Activated gamma-delta T cell (primary cell): ENCODE measurements around the gene SLC19A2.

Source experiments
- DNase-seq: peaks from one replicate; lab custom pipeline; 2025; lab: John Stamatoyannopoulos, UW

The SLC19A2 gene

DNA sequence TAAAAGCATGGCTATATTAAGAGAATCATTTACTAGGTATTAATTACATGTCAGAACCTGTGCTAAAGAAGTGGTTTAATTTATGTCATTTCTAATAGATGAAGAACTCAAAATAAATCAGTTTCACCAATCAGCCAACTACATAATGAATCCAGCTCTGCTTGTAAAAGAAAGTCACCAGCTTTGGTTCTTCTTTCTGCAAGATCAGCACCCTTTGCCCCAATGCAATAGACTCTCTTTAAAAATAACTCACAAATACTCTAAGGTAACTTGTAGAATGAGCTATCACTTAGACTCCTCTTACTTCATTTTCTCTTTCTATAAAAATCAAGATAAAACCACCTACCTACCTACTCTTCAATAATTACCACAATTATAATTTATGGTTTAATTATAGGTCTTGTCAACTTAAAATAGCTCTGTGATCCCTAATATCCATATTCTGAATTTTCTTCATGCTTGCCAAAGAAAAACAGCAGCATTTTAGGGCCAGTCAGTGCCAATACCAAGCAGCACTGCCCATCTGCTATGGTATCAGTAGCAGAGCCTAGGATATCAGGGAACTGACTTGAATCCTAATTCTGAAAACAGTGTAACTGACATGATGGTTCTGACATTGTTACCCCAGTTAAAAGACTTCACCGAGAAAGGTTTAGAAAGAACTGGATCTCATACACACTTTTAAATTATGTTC, 11.3 kb downstream of the SLC19A2 start:
- DNase-seq = no peak

DNA sequence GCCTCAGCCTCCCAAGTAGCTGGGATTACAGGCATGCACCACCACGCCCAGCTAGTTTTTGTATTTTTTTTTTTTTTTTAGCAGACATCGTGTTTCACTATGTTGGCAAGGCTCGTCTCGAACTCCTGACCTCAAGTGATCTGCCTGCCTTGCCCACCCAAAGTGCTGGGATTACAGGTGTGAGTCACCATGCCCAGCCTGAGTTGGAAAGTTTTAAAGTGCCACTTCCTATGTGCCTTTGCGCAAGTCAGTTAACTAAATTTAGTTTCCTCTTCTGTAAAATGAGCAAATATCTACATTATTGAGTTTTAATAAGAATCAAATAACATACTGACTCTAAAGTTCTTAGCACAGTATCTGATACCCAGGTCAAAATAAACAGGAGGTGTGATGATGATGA, 12.4 kb downstream of the SLC19A2 start:
- no peak for DNase-seq

DNA sequence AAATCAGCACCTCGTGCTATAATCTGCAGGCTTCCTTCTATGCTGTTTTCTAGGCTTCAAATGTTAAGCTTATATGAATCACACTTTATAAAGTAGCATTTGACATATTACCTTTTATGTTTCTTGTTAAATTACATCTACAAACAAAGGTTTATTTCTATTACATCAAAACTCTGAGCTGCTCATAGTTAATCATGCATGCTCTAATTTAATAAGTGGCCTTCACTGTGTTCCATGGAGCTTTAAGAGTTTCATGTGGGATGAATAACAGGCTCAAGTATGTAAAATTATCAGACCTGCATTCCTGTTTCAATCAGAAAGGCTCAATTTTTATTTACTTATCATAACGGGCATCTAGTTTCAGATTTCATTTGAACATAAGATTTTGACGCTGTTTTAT, 13.0 kb downstream of the SLC19A2 start:
- DNase-seq = no peak

DNA sequence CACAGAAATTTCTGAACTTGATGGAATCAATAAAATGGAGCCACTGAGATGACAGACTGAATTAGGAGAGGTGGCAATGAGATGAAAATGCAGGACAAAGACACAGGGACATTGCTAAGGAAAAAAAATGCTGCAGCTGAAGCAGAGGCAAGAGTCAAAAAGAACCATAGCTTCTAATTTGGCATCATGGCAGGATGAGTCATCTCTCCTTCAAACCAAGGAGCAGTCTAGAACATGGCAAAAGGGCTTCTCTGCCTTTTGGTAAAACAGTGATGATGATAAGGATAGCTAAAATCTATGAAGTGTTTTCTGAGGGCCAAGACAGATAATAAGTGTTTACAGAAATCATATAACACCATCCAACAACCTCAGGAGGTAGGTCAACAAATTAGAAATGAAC, 16.8 kb downstream of the SLC19A2 start:
- no peak for DNase-seq

DNA sequence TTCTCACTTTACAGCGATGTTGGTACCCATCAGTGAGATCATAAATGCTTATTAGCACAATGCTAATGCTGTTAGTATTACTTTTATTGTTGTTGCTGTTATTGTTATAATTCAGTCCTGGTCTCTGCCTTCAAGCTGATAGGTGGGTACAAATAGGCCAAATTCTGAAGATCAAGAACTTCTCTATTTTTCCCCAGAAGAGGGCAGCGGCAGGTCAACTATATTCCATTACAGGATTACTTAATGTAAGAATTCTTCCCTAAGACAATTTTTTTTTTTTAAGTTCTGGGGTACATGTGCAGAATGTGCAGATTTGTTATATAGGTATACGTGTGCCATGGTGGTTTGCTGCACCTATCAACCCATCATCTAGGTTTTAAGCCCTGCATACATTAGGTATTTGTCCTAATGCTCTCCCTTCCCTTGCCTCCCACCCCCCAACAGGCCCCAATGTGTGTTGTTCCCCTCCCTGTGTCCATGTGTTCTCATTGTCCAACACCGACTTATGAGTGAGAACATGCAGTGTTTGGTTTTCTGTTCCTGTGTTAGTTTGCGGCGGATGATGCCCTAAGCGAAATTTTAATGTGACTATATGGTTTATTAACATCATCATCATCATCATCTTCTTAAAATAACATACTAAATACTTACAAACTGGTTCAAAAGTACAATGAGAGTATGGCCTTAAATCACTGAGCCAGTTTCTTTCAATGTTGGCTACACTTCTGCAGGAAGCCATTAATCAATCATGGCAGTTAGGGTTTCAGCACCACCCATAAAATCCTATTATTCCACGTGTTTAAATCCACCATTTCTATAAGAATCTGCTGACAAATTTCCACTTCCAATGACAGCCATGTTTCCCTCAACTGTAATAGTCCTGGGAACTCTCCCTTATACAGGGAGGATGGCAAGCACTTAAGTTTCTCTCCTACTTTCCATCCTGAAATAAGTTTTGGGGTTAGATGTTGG, 19.2 kb downstream of the SLC19A2 start:
- no peak for DNase-seq

DNA sequence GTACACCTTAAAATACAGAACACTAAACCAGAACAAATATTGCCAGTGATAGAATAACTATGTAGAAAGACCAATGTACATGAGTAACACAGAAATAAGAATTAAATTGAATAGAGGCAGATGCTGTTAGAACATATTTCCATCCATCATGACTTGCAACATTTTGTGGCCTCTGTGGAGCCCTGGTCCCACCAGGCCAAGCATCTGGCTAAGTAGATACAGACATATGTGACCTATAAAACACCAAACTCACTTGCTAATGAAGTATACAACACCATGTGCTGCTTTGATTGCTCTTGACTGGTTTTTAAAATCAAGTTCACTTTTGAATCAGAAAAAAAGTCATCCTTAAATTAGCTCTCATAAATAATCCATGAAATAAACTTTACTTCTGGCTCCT, 20.5 kb downstream of the SLC19A2 start:
- DNase-seq = no peak

DNA sequence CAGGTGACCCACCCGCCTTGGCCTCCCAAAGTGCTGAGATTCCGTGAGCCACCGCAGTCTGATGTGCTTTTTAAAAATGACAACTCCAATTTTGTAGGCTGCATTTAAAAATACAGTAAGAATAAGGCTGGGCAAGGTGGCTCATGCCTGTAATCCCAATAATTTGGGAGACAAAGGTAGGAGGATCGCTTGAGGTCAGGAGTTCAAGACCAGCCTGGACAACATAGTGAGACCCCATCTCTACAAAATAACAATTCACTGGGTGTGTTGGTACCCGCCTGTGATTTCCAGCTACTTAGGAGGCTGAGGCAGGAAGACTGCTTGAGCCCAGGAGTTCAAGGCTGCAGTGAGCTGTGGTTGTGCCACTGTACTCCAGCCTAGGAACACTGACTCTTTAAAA, 23.4 kb downstream of the SLC19A2 start:
- no peak for DNase-seq

DNA sequence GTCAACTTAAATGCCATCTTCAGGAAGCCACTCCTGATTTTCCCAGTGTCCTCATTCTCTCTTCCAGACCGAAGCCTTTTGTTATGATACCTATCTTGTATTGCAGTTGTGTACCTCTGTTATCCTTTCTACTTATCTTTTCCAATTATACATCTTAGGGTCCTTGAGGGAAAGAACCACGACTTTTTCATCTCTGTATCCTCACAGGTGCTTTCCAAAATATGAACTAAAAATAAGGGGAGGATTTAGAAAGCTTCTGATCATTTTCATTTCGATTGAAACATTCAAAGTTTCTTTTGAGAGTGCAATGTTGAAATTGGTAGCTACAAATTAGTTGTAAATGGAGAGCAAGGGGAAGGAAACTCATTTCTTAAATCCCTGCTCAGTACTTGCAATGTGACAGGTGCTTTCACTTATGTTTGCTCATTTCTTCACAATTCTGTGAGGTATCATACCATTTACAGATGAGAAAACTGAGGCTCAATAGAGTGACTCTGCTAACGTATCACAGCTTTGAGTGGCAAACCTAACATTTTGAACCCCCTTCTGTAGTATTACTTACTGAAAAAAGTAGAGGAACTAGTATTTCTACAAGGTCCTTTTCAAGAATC, 24.2 kb downstream of the SLC19A2 start:
- DNase-seq = no peak

DNA sequence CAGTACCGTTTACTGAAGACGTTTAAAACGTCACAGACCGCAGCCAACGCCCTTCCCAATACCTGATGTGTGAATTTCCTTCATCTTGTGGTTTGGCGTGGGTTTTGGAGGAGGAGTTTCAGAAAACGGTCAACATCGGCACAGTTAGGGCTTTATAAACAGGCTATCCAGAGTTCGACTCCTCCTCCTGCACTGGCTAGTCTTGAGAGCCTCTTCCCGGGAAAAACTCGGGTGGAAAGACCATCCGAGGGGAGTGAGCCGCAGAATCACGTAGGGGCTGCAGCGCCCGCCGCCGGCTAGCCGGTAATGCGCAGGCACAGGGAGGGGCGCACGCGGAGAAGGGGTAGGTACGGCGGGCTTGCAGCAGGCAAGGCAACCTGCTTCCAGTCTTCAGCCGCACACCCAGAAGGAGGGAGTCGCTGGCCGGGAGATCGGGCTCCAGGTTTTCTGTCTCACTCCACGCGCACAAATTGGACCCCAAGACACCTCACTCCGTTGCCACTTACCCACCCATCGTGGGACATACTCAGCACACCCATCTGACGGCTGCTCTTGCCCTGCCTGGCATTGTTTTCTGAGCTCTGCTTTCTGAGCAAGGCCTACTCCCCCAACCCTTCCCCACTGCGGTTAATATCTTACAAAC, 25.4 kb downstream of the SLC19A2 start:
- DNase-seq = no peak

DNA sequence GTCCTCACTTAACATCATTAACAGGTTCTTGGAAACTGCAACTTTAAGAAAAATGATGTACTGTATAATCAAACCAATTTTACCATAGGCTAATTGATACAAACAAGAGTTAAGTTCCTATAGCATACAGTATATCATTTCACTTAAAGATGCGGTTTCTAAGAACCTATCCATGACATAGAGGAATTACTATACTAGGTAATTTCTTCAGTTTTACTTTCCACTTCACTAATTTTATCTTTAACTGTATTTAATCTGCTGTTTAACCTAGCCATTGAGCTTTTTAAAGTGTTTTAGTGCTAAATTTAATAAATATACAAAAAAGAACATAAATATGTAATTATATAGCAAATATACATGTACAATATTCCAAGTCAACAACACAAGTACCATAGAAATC, 28.3 kb downstream of the SLC19A2 start:
- no peak for DNase-seq

DNA sequence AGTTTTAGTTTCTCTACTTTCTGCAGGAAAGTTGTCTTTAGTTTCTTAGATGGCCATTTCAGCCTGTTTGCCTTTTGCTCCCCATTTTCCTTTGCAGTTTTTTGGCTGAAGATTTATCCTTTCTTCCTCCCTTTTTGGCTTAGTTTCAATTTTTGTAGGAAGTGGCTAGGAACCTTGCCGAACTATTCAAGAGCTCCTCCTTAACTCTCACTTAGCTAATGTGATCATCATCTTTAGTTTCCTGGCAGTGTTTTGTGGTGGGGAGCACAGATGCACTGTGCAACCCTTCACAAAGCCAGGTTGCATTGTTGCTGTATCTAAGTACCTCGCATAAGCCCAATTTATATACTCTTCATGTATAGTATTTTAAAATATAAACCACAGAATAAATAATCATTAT, 29.7 kb downstream of the SLC19A2 start:
- DNase-seq = no peak

DNA sequence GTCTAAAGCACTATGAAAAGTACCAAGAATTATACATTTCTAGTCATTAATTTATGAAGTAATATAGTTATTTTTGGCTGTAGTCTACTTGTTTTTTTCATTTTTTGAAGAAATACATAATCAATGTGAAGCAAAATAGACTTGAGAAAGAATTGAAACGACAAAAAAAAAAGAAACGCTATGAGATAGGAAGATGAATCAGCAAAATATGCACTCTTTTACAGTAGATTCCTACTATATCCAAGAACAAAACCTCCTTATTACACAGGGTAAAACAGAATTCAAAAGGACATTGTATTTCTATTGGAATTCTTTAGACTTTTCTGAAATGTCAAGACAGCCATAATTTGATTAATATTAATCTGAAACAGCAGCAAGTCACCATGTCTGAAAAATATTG, 32.8 kb downstream of the SLC19A2 start:
- DNase-seq = no peak

DNA sequence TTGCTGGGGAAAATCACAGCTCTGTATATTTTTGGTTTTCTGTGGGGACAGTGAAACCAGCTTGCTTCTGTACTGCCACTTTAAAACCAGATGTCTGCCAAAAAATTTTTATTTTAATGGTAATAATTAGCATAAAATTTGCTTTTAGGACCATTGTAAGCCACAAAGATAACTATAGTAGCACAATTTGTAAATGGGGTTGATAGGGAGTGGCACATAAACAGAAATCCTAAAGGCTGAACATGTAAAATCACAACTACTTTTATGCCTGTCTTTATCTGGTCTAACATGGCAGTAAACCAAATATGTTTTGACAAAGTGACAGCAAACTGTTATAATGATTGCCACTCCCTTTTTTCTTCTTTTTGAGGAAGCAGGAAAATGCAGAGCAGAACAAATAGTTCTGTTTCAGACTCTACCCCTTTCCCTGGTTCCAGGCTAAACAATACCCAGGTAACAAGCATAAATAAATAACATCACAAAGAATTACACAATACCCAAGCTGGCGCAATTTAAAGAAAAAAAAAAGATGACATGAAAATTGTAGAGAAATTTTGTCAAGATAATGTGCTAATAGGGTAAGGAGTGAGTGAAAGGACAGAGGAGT, 34.4 kb downstream of the SLC19A2 start:
- DNase-seq = no peak

DNA sequence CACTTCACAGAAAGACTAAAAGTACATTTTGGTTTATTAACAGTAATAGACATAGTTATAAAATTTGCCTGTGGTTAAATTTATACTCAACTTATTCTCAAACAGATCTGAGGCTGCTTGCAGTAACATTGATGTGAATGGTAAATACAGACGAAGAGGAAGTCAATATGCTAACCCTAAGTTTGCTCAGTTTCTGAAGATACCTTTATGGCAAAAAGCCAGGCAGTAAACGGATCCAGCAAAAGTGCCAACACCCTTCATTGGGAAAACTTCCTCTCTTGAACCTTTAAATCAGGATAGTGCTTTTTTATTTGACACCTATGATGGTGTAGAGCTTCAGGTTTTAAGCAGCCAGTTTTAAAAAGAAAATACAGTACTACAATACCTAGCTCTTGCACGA, 41.8 kb downstream of the SLC19A2 start:
- no peak for DNase-seq

DNA sequence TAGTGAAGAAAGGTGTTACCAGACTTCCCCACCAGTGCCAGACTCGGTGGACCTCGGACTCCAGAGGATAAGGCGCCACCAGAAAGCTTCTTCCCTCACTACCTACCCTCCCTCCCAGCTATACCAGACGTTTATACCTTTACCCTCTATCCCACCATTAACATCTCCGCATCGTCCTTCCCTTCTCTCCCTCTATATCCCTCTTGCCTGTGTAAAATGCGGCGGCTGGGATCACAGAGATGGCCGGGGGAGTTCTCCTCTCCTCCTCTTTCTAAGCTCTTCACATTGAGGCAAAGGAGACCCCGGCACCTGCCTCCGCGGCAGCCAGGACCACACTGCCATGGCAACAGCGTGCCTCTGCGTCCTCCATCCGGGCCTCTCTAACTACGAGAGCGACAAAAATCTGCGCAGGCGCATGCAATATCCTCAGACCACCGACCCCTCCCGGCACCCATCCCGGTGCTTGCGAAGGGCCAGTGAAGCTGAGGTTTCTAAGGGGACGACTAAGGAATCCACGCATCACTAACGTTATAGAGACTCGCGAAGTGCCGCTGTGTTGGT, 58.6 kb downstream of the SLC19A2 start, which contains the start of gene CCDC181:
CCDC181 (minus strand) TSS at position 394 of the 561 bp plus-strand sequence. CDS start 2,547 bp downstream, outside the sequence.
- no peak for DNase-seq

DNA sequence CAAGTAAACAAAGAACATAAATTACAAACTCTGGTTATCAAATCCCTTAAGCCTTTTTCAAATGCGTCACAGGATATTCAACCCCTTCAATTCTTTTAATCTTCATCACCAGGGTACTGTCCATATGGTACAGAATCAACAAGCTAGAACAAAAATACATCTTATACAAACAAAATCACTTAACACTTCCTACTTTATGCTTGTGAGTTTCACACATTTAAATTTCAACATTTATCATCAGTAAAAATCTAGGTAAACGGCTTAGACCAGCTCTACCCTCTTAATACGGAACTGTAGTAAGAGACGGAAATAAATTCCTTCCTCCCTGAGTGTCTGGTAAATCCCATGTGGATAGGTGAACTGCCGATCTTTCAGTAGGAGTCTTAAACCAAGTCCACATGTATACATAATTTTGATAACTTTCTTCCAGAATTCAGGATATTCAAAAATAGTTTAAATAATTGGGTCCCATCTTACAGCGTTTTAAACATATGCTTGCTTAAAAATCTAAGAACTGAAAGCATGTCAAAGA, 59.5 kb downstream of the SLC19A2 start:
- no peak for DNase-seq

DNA sequence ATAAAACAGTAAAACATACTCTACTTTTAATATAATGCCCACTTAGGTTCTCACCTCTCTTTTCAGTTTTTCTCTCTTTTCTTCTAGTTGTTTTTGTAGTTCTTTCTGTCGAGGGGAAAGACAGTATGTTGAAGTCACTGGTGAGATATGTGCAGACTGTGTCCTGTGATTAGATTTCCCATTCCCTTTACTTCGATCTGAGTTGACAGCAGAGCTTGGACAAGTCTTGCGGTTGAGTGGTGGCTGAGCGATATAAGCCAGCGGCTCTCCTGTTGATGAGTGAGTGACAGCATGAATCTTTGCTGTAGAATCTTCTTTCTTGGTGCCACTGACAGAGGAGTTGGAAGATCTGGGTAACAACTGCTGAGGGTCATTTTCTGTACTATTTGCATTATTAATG, 64.4 kb downstream of the SLC19A2 start:
- no peak for DNase-seq

DNA sequence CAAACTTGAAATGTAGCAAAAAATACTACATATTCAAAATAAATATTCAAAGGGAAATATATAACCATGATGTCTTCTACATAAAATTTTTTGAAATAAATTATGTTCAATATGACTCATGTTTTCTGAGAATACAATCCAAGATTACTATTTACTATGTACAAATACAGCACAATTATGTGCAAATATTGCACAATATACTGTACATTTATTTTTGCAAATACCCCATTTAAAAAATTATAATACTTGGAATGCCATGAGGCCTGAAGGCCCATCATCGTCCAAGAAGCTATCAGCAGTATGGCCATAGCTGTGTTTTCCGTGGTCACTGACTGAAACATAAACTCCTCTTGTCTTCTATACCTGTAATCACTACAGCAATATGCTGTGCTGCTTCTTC, 70.8 kb downstream of the SLC19A2 start:
- no peak for DNase-seq
